HG02678 (cell line): ENCODE results near the gene STIM2.
"Not testable (repeated sequence)": the region's sequence is repeated elsewhere in the genome, so short reads cannot be mapped to it uniquely, and the experiment has no call there.

Experiments
- ATAC-seq: cut with Tn5 transposase; IDR thresholded peaks from one replicate; pipeline ENCODE4 v1.9.1; 2021; ENCODE audit warnings: mild to moderate bottlenecking, moderate library complexity; ENCODE audit not compliant: unreplicated experiment

STIM2 gene

DNA sequence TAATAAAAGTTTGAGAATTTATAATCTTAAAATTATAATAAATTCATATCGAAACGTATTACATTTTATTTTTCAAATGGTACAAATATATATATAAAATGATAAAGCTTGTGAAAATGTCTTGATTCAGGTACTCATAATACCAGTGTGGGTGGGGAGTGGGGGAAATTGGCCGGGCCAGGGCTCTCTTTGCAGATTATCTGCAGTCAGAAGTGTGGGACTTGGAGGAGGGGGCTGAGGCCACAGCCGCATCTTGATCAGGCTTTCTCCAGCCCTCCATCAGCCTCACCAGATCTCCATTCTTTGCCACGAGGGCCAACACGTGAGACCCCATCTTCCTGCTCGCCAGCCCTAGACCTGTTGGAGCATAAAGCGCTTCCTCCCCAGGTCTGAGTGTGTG, 86.7 kb downstream of the STIM2 start:
- no peak for ATAC-seq

DNA sequence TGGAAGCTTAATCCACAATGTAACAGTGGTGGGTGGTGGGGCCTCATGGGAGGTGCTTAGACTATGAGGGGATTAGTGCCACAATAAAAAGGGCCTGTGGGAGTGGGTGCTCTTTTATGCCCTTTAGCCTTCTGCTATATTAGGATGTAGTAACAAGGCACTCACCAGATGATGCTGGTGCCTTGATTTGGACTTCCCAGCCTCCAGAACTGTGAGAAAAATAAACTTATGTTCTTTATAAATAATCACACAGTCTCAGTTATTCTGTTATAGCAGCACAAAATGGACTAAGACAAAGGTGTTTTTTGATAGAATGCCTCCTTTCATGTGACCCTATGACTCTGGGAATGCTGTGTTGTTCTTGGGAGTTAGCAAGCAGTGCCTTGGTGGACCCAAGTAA, 89.8 kb downstream of the STIM2 start:
- no peak for ATAC-seq

DNA sequence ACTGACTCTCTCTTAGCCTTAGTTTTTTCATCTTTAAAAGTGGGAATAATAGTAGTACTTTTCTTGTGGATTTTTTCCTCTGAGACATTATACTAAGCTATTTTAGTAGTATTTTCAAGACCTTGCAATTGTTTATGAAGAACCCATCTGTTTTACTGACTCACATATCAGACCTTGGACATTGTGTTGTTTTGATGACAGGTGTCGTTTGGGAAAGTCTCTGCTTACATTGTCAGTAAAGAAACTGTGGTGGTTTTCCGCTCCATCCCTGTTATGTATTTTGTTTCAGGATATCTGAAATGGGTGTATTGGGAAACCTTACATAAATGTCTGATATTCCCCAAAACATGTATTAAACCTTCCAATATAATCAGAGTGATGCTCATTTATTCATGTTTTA, 92.2 kb downstream of the STIM2 start:
- no peak for ATAC-seq

DNA sequence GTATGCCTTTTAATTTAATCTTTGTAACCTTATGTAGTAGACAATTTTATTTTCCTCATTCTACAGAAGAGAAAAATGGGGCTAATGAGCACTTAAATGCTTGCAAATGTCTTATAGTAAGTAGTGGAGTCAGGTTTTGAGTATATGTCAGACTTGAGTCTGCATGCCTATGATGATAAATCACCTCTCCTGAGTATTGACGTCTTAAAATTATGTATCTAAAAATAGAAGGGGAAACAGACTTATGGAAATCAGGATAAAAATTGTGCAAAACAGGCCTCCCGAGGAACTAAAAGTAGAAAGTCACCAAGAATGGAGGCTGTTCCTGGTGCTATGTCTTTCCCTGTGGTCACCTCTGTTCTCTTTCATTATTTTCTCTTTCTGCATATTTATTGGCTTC, 92.7 kb downstream of the STIM2 start:
- no peak for ATAC-seq

DNA sequence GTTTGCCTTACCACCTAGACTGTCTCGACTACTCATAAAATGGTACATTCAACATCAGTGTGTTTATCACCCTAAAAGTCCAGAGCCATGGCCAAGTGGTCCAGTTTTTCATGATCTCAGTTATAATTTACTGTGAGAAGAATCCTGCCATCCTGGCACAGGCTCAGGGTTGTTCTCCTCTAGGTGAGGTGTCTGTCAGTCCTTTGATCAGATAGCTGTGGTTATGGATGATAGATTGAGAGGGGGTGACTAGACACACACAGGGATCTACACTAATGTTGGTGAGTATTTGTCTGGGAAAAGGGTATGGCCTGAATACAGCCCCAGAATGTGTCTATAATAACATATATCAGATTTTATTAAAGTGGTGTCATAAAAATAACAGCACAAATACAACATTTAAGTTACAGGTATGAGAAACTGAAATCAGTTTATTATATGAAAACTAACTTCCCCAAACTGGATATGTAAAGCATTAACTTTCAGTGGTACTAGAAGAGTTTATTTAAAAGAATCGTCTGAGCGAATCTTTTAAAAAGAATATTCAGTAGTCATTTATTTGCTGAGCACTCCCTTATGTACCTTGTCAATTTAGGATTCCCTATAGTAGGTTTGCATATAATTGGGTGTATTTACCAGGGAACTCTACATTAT, 93.3 kb downstream of the STIM2 start:
- ATAC-seq, result no peak

DNA sequence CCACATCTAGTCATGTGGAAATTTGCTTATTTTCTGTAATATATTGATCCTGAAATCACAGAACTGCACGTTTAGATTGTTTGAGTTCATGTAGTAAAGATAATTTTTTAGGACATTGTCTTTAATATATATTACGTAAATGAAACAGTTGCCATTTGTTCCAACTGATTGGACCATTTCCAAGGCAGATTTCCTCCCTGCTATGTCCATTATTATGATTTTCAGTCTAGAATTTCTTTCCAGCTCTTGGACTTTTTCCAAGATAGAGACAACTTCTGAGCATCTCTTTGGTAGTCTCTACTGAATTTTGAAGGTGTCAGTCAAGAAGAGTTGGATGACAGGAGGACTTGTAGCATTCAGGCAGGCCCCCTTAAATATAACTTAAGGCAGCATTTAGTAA, 94.6 kb downstream of the STIM2 start:
- no peak for ATAC-seq

DNA sequence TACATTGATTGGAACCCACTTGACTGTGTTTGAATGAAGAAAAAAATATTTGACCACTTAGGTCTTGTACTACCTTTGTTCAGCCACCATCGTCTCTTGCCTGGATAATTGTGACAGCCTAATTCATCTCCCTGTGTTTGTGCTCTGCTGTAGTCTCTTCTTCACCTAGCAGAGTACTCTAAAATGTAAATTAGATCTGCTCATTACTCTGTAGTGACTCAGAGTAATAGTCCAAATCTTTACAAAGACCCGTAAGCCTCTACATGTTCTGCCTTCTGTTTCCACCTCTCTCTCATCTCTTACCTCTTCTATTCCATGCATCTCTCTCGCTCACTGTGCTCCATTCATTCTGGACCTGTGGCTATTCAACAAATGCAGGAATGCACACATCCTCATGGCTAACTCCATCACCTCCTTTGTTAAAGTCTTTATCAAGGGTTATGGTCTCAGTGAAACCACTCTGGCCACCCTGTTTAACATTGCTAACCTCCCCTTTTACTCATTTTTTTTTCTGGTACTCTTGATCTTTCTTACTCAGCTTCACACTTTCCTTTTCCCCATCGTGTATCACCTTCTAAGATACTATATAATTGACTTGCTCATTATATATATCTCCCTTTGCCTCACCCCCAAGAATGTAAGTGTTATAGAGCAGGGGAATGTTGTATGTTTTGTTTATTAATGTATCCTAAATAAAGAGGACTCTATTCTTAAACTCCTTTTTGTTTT, 98.4 kb downstream of the STIM2 start:
- no peak for ATAC-seq

DNA sequence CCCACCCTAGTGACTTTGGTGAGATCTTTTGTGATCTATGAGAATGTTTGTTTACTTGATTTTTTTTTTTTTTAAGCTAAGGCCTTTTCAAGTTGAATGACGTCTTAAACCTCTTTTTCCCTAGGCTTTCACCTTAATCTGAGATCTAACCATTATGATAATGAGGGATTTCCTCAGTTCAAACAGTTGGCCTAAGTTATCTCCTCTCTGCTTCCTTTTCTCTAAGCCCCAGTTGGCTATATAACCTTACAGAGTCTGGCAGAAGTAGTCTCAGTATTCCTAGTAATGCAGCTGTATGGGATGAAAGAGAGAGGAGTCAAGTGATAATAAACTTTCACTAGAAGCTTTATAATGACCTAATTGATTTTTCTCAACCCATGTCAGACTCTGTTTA, 99.0 kb downstream of the STIM2 start:
- no peak for ATAC-seq

DNA sequence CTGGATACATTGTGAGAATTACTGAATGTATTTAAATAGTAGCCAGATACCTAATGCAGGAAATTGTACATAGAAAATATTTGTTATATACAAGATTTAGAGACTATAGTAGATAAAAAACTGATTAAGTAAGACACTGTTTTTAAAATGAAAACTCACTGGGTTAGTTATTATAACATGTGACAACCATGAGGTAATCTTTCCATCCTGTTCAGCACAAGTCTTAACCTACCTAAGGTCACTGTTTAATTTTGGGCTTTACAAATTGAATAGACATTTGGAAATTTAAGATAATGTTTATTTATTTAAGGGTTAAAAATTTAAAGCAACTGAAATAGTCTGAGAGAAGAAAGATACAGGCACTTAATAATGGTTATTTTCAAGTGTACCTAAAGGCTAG, 102.1 kb downstream of the STIM2 start:
- ATAC-seq, result no peak

DNA sequence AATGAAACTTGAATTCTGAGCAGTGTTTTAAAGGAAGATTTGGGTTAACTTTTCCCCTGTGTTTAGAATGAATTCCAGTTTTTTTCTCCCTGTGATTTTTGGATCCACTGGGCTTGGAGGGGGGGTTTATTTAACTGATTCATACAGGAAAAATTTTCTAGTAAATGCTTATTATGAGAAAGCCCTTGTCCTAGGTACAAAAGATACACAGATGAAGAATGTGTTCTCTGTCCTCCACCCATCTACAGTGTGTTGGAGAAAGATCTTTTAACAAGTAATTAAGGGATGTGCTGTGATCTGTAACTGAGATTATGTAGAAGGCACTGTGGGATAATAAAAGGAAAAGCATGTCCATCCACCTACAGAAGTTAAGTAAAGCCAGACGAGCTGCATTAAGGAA, 103.9 kb downstream of the STIM2 start:
- no peak for ATAC-seq

DNA sequence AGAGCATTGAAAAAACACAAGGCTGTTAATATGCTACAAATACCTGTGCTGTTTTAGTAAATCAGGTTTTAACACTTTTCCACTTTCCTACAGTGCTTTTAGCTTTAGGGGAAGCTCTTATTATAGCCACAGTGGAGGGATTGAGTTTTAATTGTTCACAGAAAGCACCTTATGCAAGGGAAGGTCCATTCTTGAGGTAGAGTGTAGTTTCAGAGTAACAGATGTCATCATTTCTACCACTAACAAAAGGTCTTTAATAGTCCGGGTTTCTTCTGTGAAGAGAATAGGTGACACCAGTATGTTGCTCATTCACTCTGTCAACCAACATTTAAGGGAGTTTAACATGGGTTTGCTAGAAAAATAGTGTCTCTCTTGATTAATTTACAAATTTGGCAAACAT, 104.4 kb downstream of the STIM2 start:
- no peak for ATAC-seq

DNA sequence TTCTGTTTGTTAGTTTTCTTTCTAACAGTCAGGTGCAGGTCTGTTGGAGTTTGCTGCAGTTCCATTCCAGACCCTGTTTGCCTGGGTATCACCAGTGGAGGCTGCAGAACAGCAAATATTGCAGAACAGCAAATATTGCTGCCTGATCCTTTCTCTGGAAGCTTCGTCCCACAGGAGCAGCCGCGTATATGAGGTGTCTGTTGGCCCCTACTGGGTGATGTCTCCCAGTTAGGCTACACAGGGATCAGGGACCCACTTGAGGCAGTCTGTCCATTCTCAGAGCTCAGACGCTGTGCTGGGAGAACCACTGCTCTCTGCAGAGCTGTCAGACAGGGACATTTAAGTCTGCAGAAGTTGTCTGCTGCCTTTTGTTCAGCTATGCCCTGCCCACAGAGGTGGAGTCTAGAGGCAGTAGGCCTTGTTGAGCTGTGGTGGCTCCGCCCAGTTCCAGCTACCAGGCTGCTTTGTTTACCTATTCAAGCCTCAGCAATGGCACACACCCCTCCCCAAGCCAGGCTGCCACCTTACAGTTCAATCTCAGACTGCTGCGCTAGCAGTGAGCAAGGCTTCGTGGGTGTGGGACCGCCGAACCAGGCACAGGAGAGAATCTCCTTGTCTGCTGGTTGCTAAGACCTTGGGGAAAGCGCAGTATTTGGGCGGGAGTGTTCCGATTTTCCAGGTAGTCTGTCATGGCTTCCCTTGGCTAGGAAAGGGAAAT, 115.0 kb downstream of the STIM2 start:
- not testable (repeated sequence) for ATAC-seq

DNA sequence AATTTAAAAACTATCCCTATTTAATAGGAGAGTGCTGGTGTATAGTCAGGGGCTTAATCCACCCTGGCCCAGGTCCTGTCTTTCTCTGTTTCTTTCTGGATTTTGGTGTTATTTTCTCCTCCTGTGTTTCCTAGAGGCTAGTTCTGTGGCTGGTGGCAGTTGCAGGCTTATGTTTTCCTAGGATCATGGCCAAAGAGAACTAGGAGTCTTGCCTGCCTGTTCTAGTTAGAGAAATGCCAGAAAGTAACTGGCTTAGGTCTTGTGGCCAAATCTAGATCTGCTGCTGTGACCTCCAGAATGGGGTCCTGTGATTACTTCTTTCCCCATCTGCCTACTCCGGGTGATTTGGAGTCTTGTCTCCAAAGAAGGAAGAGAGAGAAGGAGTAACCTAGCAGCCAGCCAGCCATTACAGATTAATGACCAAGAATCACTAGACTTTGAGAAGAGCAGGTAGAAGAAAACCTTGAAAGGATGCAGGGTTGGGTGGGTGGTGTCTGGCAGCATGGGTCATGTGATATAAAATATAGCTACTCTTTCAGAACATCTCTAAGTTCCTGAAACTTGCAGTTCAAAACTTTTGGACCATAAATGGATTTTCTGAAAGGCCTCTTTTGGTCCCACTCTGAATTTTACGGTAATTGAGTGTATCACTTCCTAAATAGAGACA, 117.9 kb downstream of the STIM2 start:
- ATAC-seq, result no peak

DNA sequence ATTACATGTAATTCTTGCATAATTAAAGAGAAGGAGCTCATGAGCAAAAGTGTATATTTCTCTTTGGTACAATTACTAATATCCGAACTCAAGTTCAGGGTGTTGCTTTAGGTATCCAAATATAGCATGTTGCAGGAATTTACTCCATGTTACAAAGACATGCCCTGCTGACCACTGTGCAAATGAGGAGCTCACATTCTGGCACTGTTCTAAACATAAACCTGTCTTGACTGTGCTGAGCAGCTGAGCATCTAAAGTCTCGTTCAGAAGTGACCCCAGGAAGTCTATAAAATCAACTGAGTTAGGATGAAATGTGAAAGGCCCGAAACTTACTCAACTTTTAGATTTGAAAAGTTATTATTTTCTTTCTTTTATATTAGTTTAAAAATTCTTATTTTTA, 124.3 kb downstream of the STIM2 start:
- ATAC-seq, result no peak

DNA sequence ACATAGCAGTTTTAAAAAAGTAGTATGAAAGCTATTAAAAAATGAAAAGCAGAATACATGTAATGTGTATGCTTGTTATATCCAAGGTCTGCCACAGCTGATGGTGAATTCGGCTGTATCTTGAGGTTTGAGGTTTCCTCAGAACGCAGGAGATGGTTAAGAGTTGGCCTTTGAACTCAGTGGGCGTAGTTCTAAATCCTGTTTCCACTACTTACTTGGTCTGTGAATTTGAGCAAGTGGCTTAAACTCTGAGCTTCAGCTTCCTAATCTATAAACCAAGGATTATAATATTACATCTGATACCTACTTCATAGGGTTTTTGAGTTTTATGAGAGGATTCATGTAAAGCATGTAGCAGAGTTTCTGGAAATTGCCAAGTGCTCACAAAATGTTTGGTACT, 125.2 kb downstream of the STIM2 start:
- ATAC-seq, result peak; percentile 92

DNA sequence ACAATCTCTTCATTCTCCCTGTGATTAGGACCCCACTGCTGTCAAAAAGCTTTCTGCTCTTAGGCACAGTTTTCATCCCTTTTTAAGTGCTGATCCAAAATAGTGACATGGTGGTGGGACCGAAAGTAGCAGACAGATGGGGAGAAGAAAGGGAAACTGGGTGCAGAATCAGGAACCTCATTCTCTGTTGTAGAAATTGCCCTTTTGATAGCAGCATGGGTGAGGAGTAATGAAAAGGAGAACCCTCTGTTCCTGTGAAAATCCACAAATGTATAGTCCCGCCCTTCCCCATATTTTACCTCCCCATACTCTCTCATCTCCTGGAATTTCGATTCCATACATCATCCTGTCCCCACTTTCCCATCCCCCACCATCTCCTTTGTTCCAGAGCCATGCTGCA, 126.5 kb downstream of the STIM2 start:
- ATAC-seq, result no peak

DNA sequence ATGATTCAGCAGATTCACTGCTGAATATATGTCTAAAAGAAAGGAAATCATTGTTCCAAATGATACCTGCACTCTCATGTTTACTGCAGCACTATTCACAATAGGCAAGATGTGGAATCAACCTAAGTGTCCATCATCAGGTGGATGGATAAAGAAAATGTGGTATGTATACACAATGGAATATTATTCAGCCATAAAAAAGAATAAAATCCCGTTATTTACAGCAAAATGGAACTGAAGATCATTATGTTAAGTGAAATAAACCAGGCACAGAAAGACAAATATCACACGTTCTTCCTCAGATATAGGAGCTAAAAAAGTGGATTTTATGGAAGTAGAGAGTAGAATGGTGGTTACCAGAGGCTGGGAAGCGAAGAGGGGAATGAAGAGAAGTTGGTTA, 130.4 kb downstream of the STIM2 start:
- ATAC-seq, result no peak

DNA sequence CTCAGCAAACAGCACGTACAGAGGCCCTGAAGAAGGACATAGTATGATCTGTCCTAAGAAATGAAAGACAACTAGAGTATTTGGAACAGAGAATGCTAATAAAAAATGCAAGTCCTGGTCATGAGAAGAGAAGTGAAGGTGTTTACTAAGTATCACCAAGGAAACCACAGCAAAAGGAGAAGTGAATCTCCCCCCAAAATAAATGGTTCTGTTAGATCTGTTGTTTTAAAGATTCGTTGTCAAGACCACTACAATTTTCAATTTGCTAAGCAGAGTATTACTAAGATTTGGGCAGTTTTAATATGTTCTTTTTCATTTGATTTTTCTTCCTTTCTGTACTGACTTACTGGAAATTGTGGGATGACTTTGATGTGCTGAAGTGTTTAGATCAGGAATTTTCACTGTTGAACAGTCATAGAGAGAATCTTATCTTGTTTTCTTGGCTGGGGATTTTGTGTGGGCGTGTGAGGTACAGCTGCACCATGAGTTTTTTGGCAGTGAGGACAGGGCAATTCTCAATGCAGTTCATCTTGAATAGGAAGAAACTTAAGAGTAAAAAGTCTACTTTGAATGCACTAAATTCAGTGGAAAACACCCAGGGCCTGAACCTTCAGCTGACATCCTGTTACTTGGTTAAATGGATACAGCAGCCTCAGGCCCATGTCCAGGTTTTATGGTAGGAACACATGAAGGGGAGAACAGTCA, 132.2 kb downstream of the STIM2 start:
- peak; percentile 94 for ATAC-seq

DNA sequence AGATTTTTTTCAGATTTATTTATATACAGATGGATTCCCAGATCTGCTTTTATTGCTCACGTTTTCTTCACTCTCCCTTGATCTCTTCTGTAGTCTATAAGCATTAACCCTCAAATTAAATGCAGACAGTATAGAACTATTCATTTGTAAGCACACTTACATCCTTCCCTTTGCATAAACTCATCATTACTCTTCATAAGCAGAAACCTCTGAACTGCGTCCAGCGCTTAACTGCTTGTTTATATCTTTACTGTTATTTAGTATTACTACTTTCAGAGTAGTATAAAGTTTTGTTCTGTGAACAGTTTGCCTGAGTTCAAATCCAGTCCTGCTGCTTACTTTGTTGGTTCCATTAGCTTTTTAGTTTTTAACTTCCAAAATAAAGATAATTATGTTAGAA, 132.9 kb downstream of the STIM2 start:
- no peak for ATAC-seq

DNA sequence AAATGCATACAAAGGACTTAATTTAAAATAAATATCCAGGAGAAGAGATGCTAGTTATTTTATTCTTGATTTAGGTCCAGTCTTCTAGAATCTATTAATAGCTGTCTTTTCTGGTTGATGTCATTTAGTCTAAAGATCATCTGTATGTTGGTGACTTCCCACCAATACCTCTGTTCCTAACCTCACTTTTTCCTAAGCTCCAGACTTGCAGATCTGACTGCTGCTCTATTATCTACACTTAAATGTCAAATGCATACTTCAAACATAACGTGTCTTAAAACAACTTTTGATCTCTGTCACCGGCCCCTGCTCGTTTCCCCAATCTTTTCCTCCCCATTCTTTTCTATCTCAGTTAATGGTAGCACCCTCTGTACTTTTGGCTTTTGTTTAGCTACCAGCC, 133.3 kb downstream of the STIM2 start:
- no peak for ATAC-seq

DNA sequence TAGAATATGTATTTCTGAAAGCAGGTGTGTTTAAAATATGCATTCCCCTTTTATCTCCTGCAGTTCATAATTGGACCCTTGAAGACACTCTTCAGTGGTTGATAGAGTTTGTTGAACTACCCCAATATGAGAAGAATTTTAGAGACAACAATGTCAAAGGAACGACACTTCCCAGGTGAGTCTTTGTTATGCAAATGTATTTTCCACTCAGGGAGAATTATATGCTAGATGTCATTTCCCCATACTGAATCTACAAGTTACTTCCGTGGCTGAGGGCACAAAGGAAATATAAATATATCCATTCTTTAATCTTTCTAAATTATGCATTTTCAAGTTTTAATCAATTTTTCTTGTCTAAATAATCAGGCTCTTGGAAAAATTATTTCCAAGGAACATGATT, 134.7 kb downstream of the STIM2 start:
- no peak for ATAC-seq
